ENCODE results near the gene MYO7A. TPM values are rescaled to one million over a fixed set of nuclear protein-coding genes. Genes with fewer than 3 reads are reported as not detected.

MYO7A gene
- total and polyA plus RNA-seq, 2 of the 4 experiments (the other 2 are of a cell fraction) = 0.02 TPM; not detected in 1

- H2BK20ac ChIP-seq (ENCODE audit: low read depth, low read length) = no peak overlapping the region
- no peak overlapping the region for H2BK15ac ChIP-seq (ENCODE audit: low read depth, low read length)
- no peaks in the 10 kb centered on the region for H3K9me1 ChIP-seq (ENCODE audit: insufficient read depth, low read length)
- H3K4ac ChIP-seq (ENCODE audit: low read depth, low read length) = no peak overlapping the region
- H4K91ac ChIP-seq (ENCODE audit: insufficient read depth, low read depth, low read length) = no peak overlapping the region
- H2BK5ac ChIP-seq (ENCODE audit: low read depth, low read length, poor library complexity, severe bottlenecking) = no peak overlapping the region
- no peaks in the 10 kb centered on the region for H3K36me3 ChIP-seq (ENCODE audit: control insufficient read depth, insufficient read depth, low read length)
- dilution Hi-C loops (cut with HindIII; ENCODE audit: low sequenced_read_pairs, unreplicated experiment) = no loop called here
- no peak overlapping the region for H2AK9ac ChIP-seq (replicated peaks; ENCODE audit: low read depth, low read length, poor library complexity)
- H3K27ac ChIP-seq (ENCODE audit: insufficient read depth, low read length) = no peak overlapping the region
- no peaks in the 10 kb centered on the region for H3K9me3 ChIP-seq (ENCODE audit: control insufficient read depth, insufficient read depth, low read length)
- CTCF ChIA-PET = no interaction called here
- H3K4me3 ChIP-seq (ENCODE audit: insufficient read depth, low read depth, low read length) = no peak overlapping the region
- H4K20me1 ChIP-seq (ENCODE audit: insufficient read depth, low read length) = no peaks in the 10 kb centered on the region
- WGBS, 2 experiments (ENCODE audit: extremely low coverage in 2 of 2, insufficient read length in 1 of 2) = 68% methylated on average over 8 of the region's 13 CpGs; no CpG with 5 or more reads in 1 of the 2 experiments
- no peak for TF ChIP-seq SMC3 (IDR thresholded peaks at IDR 0.05; ENCODE audit: low read depth, low read length)
- DNase-seq (no peak), ATAC-seq (ENCODE audit: low read depth) (no peak)
- H3K14ac ChIP-seq (replicated peaks; ENCODE audit: low read depth, low read length) = no peak overlapping the region
- no peak overlapping the region for H2AK5ac ChIP-seq (ENCODE audit: low read depth, low read length)
- H3K27me3 ChIP-seq (ENCODE audit: control insufficient read depth, insufficient read depth, low read length) = peaks cover 23% of the 10 kb centered on the region
- no peaks in the 10 kb centered on the region for H3K79me1 ChIP-seq (ENCODE audit: low read depth in 1 of 2, low read length in 2 of 2)
- H3K18ac ChIP-seq (ENCODE audit: low read depth, low read length) = no peak overlapping the region
- no peak overlapping the region for H3K23ac ChIP-seq (ENCODE audit: low read depth, low read length)
- no TSS peak for BruUV-seq (replicated peaks)
- no peak overlapping the region for H3K9ac ChIP-seq (ENCODE audit: low read depth, low read length)
- H3K56ac ChIP-seq (ENCODE audit: extremely low read depth, insufficient read depth, low read length) = no peak overlapping the region
- in situ Hi-C loops (cut with MboI; ENCODE audit: low sequenced_read_pairs) = no loop called here
- POLR2A ChIA-PET (ENCODE audit: unreplicated experiment) = no interaction called here
- H2BK120ac ChIP-seq (ENCODE audit: low read depth, low read length) = no peak overlapping the region
- no peak overlapping the region for H4K8ac ChIP-seq (ENCODE audit: low read depth in 2 of 2, low read length in 2 of 2)
- intact Hi-C loops (cut with micrococcal nuclease) = no loop called here
- no peaks in the 10 kb centered on the region for H3K4me1 ChIP-seq (ENCODE audit: control insufficient read depth, insufficient read depth, low read length)
- no peak overlapping the region for H4K5ac ChIP-seq (ENCODE audit: low read depth, low read length)
- H2AFZ ChIP-seq (replicated peaks; ENCODE audit: low read length, poor library complexity) = no peak overlapping the region
- H3K4me2 ChIP-seq (ENCODE audit: low read depth, low read length) = no peak overlapping the region
Measured at GRCh38 chr11:77213029-77213579, 85.1 kb downstream of the MYO7A start.
